Lung (tissue), 12 donors: ENCODE data around the gene MINPP1. TPM values are rescaled to one million over a fixed set of nuclear protein-coding genes. Genes with fewer than 3 reads are reported as not detected.
A peak's percentile ranks its signal among the peaks of the same experiment; 100 is the strongest.

Experiments used
- ATAC-seq: fragments of 200-7000 bp; cut with Tn5 transposase; one replicate; pipeline ENCODE4 v1.9.1; 2020; ENCODE audit warnings: moderate number of reproducible peaks; ENCODE audit not compliant: insufficient read depth, low FRiP score
- DNase-seq, 3 donors: peaks; one replicate each; pipeline ENCODE4 v3.0.0-alpha.2; 2013 to 2017
- H3K27ac ChIP-seq, 2 donors: one replicate each; pipeline ENCODE4 v1.5.1; 2013; ENCODE audit warnings: mild to moderate bottlenecking in 2 of 2, moderate library complexity in 2 of 2, control low read depth in 1 of 2, inconsistent platforms in 1 of 2, low read depth in 1 of 2, low read length in 1 of 2
- H3K27me3 ChIP-seq, 3 donors: one replicate each; pipeline ENCODE4 v1.5.1; 2013; ENCODE audit warnings: low read length in 2 of 3; ENCODE audit not compliant: control insufficient read depth in 3 of 3, insufficient read depth in 3 of 3
- H3K36me3 ChIP-seq, 4 donors: one replicate each; pipeline ENCODE4 v1.5.1; 2013; ENCODE audit warnings: low read length in 4 of 4, mild to moderate bottlenecking in 1 of 4, moderate library complexity in 1 of 4; ENCODE audit not compliant: control insufficient read depth in 4 of 4, insufficient read depth in 4 of 4
- H3K4me1 ChIP-seq, 5 donors: one replicate each; pipeline ENCODE4 v1.5.1; 2013; ENCODE audit warnings: low read length in 5 of 5, mild to moderate bottlenecking in 2 of 5, moderate library complexity in 1 of 5; ENCODE audit not compliant: control insufficient read depth in 5 of 5, insufficient read depth in 5 of 5
- H3K4me3 ChIP-seq: one replicate; pipeline ENCODE4 v1.5.1; 2013; ENCODE audit warnings: mild to moderate bottlenecking, control low read depth, moderate library complexity
- H3K9ac ChIP-seq, 2 donors: one replicate each; pipeline ENCODE4 v1.5.1; 2013; ENCODE audit warnings: low read length in 2 of 2, control low read depth in 1 of 2; ENCODE audit not compliant: insufficient read depth in 1 of 2
- H3K9me3 ChIP-seq, 4 donors: one replicate each; pipeline ENCODE4 v1.5.1; 2013; ENCODE audit warnings: low read length in 3 of 4, mild to moderate bottlenecking in 1 of 4, moderate library complexity in 1 of 4; ENCODE audit not compliant: control insufficient read depth in 4 of 4, insufficient read depth in 3 of 4
- WGBS, 2 donors: extraction: QIAGEN DNeasy Blood & Tissue Kit; methylation state at CpG; one replicate each; pipeline ENCODE4 v1.1.7; 2013; 5-methylcytosine and 5-hydroxymethylcytosine counted together
- polyA plus RNA-seq, 2 donors: library from polyadenylated mRNA; stranded (reverse); fragments of 200-250 nt; gene quantifications; one replicate each; pipeline ENCODE4 v1.2.1, GENCODE V29; 2013
- total RNA-seq, 2 donors: library from RNA; depleted of rRNA in 1 of 2; stranded (reverse); fragments of >200 nt in 1 of 2; gene quantifications; one replicate each; pipeline ENCODE4 v1.2.1, GENCODE V29; 2014 to 2021
- TF ChIP-seq, protein P1 (sequence below): IDR thresholded peaks from 2 replicates; pipeline ENCODE4 v1.5.1; 2012; ENCODE audit warnings: mild to moderate bottlenecking; ENCODE audit errors: control extremely low read depth, extremely low read depth
- donor health status: control.
- donor health status: control.
- donor health status: Bipolar disorder and iron deficiency.
- donor health status: healthy.
- donor health status: DM: yes; HTN: yes; CAD: no.

The MINPP1 gene
- total and polyA plus RNA-seq, 4 donors, result 8.2 to 31.2 (median 12.4) TPM

GRCh38 chr10:87594181-87594580 lies 89.5 kb downstream of the MINPP1 start:
- H3K4me1 ChIP-seq, result peaks cover 0 to 26% (median 5%) of the 10 kb centered on the region in 5 donors
- peak in 1 of 3 donors; percentile 41 for DNase-seq
- 54 to 82% methylated on average over 1 of the region's 1 CpG for WGBS, 2 donors
- H3K4me3 ChIP-seq, result no peak overlapping the region
- no peak overlapping the region for H3K27ac ChIP-seq
- H3K9ac ChIP-seq, result no peak overlapping the region
- ATAC-seq, result no peak
- no peaks in the 10 kb centered on the region for H3K36me3 ChIP-seq
- no peaks in the 10 kb centered on the region for H3K27me3 ChIP-seq
- peaks cover 0 to 2% (median 0%) of the 10 kb centered on the region in 4 donors for H3K9me3 ChIP-seq
- TF ChIP-seq, protein P1, sequence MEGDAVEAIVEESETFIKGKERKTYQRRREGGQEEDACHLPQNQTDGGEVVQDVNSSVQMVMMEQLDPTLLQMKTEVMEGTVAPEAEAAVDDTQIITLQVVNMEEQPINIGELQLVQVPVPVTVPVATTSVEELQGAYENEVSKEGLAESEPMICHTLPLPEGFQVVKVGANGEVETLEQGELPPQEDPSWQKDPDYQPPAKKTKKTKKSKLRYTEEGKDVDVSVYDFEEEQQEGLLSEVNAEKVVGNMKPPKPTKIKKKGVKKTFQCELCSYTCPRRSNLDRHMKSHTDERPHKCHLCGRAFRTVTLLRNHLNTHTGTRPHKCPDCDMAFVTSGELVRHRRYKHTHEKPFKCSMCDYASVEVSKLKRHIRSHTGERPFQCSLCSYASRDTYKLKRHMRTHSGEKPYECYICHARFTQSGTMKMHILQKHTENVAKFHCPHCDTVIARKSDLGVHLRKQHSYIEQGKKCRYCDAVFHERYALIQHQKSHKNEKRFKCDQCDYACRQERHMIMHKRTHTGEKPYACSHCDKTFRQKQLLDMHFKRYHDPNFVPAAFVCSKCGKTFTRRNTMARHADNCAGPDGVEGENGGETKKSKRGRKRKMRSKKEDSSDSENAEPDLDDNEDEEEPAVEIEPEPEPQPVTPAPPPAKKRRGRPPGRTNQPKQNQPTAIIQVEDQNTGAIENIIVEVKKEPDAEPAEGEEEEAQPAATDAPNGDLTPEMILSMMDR, result no peak

GRCh38 chr10:87594864-87595263 lies 90.2 kb downstream of the MINPP1 start:
- peaks cover 0 to 26% (median 3%) of the 10 kb centered on the region in 5 donors for H3K4me1 ChIP-seq
- no peak overlapping the region for H3K9ac ChIP-seq
- H3K36me3 ChIP-seq, result no peaks in the 10 kb centered on the region
- WGBS, 2 donors, result 55 to 86% methylated on average over 2 of the region's 2 CpGs
- TF ChIP-seq, protein P1, result no peak
- H3K9me3 ChIP-seq, result no peaks in the 10 kb centered on the region
- no peaks in the 10 kb centered on the region for H3K27me3 ChIP-seq
- H3K4me3 ChIP-seq, result no peak overlapping the region
- DNase-seq, result peak in 2 of 3 donors; percentile 72 to 82
- ATAC-seq, result no peak
- no peak overlapping the region for H3K27ac ChIP-seq

DNA sequence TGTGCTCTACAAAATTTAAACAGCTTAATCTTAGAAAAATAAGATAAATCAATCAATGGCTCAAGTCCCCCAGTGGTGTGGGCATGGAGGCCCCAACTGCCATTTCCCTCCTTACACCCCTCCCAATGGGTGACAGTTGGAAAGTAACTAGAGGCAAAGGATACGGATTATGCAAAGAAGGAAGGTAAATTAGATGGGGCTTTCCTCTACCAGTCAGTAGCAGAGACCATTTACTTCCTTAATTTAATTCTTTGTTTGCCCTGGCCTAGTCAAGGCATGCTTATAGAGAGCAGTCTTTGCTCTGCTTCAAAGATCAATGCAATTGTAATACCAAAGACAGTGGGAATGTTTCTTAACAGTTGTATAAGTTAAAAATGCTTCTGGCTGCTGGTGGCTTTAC lies 91.7 kb downstream of the MINPP1 start:
- WGBS, 2 donors, result 29 to 68% methylated on average over 1 of the region's 1 CpG
- no peaks in the 10 kb centered on the region for H3K27me3 ChIP-seq
- H3K4me1 ChIP-seq, result peaks cover 0 to 26% (median 3%) of the 10 kb centered on the region in 5 donors
- ATAC-seq (no peak), DNase-seq (no peak)
- H3K4me3 ChIP-seq, result no peak overlapping the region
- no peak overlapping the region for H3K9ac ChIP-seq
- H3K27ac ChIP-seq, result no peak overlapping the region
- H3K36me3 ChIP-seq, result no peaks in the 10 kb centered on the region
- TF ChIP-seq, protein P1, result no peak
- no peaks in the 10 kb centered on the region for H3K9me3 ChIP-seq

DNA sequence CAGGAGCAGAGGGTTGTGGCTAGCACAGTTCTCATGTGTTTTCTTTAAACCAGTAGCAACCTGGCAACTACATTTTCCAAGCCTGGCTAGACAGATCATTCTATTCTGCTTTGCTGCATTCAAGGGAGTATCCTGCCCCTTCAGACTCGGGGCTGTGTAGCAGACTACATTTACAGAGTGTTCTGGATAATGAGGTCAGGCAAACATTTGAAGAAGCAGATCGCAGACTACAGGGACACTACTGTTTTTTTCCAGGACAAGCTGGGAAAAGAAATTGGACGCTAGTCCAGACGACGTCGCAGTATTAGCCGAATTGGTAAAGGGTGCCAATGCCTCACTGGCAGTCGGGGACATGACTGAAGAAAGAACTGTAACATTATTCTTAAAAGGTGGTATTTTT lies 94.0 kb downstream of the MINPP1 start:
- Histone ChIP-seq H3K9ac (no peak overlapping the region), H3K4me1 (peaks cover 0 to 19% (median 3%) of the 10 kb centered on the region in 5 donors), H3K27me3 (no peaks in the 10 kb centered on the region), H3K36me3 (no peaks in the 10 kb centered on the region), H3K9me3 (no peaks in the 10 kb centered on the region), H3K4me3 (no peak overlapping the region), H3K27ac (no peak overlapping the region)
- TF ChIP-seq, protein P1, result no peak
- DNase-seq (no peak), ATAC-seq (no peak)
- WGBS, 2 donors, result 78 to 88% methylated on average over 8 of the region's 8 CpGs
